CD4-positive, alpha-beta T cell treated with Interleukin-6 at 100 ng/mL for 8 hours (primary cell): ENCODE results near the gene ZNF831.

Experiments used
- DNase-seq: peaks from one replicate; pipeline ENCODE4 v3.0.0-alpha.2; 2020; ENCODE audit warnings: mixed read lengths, low spot score

ZNF831 gene

DNA sequence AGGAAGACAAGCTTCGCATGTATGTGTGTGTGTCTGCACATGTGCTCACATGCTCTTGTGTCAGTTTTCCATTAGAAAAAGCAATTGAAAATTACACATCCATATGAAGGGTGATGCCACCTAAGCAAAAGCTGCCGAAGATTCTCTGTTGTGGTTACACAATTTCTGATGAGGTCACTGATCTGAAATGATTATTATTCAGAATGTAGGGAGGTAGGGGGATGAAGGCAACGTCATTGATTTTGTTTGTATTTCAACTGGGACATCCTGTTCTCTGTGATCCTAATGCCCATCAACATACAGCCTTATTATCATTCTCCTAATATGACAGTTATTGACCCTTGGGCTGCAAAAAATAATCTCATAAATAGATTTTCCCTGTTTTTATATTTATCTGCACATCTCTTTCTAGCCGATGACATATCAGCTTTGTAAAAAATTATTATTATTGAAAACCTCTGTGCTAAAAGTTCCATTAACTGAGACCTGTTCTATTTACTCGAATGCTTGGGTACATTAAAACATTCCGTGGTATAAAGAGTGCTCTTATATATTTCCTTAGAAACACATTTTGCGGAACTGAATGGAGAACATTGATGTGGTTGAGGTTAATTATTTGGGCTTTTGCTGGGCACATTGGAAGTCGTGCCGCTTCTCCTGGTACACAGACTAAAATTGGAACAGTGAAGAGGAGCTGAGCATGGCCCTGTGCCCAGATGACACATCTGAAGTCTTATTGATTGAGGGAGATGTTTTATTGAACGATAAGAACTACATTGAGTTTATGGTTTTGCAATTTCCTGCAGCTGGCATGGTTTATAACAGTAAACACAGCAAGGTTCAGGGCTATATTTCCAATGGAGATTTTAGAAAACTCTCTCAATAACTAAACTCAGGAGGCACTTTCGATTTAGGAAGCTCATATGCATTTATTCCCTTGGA lies 51.3 kb downstream of the ZNF831 start:
- DNase-seq: no peak

GRCh38 chr20:59217173-59217572 lies 53.6 kb downstream of the ZNF831 start:
- DNase-seq: no peak

GRCh38 chr20:59217794-59218280 lies 54.2 kb downstream of the ZNF831 start:
- DNase-seq: no peak

DNA sequence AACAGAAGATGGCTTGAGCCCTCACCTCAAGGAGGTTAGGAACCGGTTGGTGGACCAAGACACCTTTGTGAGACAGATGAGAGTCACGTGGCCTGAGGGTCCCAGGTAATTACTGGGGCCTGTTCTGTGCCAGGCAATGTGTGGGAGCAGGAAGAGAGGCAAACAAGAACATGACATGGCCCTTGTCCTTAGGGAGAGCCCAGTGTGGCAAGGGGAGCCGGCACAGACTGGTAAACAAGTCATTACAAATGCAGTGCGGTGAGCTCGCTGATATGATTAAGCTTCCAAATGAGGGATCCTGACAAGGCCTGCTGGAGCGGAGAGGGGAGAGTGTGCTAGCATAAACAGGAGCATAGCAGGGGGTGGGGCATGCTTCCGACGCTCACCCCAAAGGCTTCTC lies 55.6 kb downstream of the ZNF831 start:
- no peak for DNase-seq

GRCh38 chr20:59220161-59220560 lies 56.5 kb downstream of the ZNF831 start:
- DNase-seq: no peak

- DNase-seq: no peak
Measured at GRCh38 chr20:59221049-59221706, 57.6 kb downstream of the ZNF831 start.

GRCh38 chr20:59221707-59222252 lies 58.2 kb downstream of the ZNF831 start:
- no peak for DNase-seq

- peak; percentile 77 for DNase-seq
Measured at GRCh38 chr20:59222253-59223181, 58.9 kb downstream of the ZNF831 start.

DNA sequence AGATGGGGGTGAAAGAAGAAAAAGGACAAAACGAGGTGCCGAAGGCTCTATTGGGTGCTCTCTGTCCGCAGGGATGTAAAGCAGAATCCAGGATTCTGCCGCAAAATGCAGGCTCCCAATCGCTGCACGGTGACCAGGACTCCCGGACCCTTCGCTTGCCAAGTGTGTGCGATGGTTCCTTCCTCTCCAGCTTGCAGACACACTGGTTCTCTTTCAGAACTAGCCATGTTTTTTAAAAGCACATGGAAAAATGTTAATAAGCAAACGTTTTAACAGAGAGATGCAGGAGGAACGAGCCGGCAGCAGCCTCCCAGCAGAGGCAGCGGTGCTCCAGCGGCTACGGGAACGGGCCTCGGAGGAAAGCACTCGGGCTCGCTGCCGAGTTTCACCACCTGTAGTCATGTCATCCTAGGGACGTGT lies 59.6 kb downstream of the ZNF831 start:
- no peak for DNase-seq

GRCh38 chr20:59223750-59224149 lies 60.1 kb downstream of the ZNF831 start:
- DNase-seq: no peak

DNA sequence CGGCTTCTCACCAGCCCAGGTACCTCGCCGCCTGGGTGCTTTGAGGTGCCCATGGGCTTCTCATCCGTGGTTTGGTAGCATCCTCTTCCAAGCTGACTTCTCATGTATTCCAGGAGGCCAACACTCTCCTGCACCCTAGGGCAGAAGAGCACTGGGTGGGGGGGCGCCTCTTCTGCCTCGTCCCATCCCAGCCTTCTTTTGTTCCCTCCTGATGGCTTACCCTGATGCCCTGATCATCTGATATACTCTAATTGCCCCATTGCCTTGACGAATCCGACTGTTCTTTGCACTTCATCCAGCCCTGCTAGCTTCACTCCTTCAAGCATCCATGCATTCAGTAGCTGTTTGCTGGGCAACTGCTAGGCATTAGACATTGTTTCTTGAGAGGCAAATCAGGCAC lies 60.6 kb downstream of the ZNF831 start:
- no peak for DNase-seq

DNA sequence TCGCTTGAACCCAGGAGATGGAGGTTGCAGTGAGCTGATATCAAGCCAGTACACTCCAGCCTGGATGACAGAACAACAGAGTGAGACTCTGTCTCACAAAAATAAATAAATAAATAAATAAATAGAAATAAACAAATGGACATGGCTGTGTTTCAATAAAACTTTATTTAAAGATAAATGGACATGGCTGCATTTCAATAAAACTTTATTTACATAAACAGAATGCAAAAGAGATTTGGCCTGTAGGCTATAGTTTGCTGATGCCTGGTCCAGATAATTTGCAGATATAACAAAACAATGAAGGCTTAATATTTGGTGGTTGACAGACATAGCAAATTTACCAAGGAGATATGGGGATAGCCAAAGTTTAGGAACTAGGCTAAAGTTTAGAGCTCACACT lies 66.8 kb downstream of the ZNF831 start:
- no peak for DNase-seq

- DNase-seq: no peak
Measured at GRCh38 chr20:59231124-59231804, 67.6 kb downstream of the ZNF831 start.

DNA sequence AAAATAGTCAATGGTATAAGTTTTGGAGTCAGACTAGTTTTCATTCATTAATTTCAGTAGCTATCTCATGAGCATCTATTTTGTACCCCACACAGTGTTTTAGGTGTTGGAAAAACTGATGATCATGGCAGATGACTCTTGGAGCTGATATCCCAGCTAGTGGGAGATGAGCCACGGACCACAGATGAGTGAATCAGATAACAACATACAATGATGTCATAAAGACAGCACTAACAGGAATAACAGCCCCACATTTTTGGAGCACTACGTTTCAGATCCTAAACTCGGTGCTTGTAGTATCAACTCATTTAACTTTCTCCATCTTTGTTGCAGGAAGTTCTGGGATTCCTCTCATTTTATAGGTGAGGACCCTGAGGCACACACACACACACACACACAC lies 69.0 kb downstream of the ZNF831 start:
- no peak for DNase-seq

GRCh38 chr20:59235226-59235625 lies 71.6 kb downstream of the ZNF831 start:
- DNase-seq: peak; percentile 6

- no peak for DNase-seq
Measured at GRCh38 chr20:59240006-59240405, 76.4 kb downstream of the ZNF831 start.

DNA sequence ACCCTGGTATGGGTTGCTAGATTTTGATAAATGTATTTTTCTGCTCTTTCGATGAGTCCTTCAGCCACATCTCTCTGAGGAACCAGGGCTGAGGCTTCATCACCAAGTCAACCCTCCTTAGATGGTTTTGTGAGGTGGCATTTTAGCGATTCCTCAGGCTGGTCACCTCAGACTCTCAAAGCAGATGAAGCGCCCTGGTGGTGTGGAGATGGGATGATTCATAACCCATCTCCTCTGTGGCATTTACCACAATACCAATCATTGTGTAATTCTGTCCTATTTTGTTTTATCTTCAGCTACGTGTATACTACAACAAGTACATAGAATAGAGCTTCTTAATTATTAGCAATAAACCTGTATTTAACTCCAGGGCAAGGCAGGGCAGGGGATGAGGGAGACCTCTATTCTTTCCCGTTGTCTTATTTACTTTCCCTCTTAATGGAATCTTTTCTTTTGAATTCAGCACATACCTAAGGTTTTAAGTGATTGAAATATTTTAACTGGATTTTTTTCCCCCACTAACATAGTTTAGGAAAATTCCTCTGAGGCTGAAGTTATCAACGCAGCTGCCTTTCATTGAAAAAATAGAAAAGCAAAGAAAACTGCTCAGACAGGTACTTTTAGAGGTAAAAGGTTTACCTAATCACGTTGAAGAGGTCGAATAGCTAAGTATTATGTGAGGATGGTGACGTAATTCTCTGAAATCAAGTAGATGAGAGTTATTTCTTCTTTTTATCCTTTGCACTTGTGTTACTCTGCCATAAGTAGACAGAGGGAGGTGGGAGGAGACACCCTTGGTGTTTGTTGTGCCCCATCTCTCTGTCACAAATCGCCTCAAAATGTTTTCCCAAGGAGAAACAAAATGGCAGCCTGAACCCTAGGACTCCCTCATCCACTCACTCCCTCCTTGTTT lies 79.3 kb downstream of the ZNF831 start:
- peak; percentile 17 for DNase-seq

DNA sequence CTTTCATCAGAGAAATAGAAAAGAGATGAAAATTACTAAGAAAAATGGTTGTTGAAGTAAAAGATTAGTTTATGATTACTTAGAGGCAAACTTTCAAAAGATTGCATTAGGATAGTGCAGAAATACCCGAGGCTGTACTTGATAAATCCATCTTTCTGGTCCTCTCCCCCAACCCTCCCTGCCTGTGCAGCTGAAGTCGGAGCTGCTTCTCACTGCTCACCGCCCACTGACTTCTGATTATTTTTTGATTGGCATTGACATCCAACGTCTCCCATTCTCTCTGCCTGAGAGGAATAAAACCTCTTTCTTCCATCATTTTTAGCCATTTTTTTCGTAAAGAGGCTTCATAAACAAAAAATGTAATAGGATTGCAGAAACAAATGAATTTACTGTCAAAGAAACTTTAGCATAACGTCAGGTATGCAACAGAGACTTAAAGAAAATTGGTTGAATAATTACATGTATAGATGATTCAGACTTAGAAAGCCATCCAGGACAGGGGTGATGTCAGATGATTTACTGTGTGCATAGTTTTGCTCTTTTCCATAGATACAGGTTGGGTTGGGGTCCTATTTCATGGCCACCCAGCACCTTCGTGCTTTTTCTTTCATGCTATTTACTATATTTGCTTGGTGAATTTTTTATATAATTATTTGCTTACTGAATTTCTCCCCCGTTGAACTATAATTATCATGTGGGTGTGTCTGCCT lies 83.2 kb downstream of the ZNF831 start:
- no peak for DNase-seq
